Astrocyte (in vitro differentiated cells and primary cell): Measurements from ENCODE around the gene AOC3. TPM values are rescaled to one million over a fixed set of nuclear protein-coding genes. Genes with fewer than 3 reads are reported as not detected.

Experiments used
- DNase-seq: peaks from one replicate; pipeline ENCODE4 v3.0.0-alpha.2; 2010; ENCODE audit warnings: low read depth
- FAIRE-seq: peaks from 2 replicates; lab custom pipeline; 2011; peaks lifted over from hg19 to GRCh38; lab: Jason Lieb, UNC
- H2AFZ ChIP-seq: 2 replicates; pipeline ENCODE4 v1.6.0; 2012; ENCODE audit warnings: low read depth, low read length, inconsistent platforms
- H3K27ac ChIP-seq: 2 replicates; pipeline ENCODE4 v1.5.1; 2011; ENCODE audit warnings: low read depth, low read length, inconsistent platforms
- H3K27me3 ChIP-seq: 2 replicates; pipeline ENCODE4 v1.6.0; 2011; ENCODE audit warnings: low read length, inconsistent platforms; ENCODE audit not compliant: insufficient read depth
- H3K36me3 ChIP-seq: 2 replicates; pipeline ENCODE4 v1.5.1; 2011; ENCODE audit warnings: low read length, inconsistent platforms; ENCODE audit not compliant: insufficient read depth
- H3K4me1 ChIP-seq: 2 replicates; pipeline ENCODE4 v1.5.1; 2011; ENCODE audit warnings: low read length, inconsistent platforms; ENCODE audit not compliant: insufficient read depth
- H3K4me2 ChIP-seq: 2 replicates; pipeline ENCODE4 v1.6.0; 2012; ENCODE audit warnings: low read length, inconsistent platforms
- H3K4me3 ChIP-seq: 2 replicates; pipeline ENCODE4 v1.5.1; 2011; ENCODE audit warnings: low read depth, mild to moderate bottlenecking, low read length, inconsistent platforms; ENCODE audit not compliant: insufficient read depth
- H3K79me2 ChIP-seq: 2 replicates; pipeline ENCODE4 v1.6.0; 2012; ENCODE audit warnings: mild to moderate bottlenecking, low read length, inconsistent platforms; ENCODE audit not compliant: insufficient read depth
- H3K9ac ChIP-seq: 2 replicates; pipeline ENCODE4 v1.6.0; 2012; ENCODE audit warnings: mild to moderate bottlenecking, low read length, inconsistent platforms
- H3K9me3 ChIP-seq: 2 replicates; pipeline ENCODE4 v1.5.1; 2012; ENCODE audit warnings: low read depth, mild to moderate bottlenecking, low read length, inconsistent platforms; ENCODE audit not compliant: insufficient read depth
- H4K20me1 ChIP-seq: 2 replicates; pipeline ENCODE4 v1.6.0; 2012; ENCODE audit warnings: low read length, inconsistent platforms; ENCODE audit not compliant: insufficient read depth
- H3K27ac Mint-ChIP-seq: one replicate; pipeline ENCODE4 v1.8.0; 2021; ENCODE audit warnings: mild to moderate bottlenecking, mixed read lengths; ENCODE audit not compliant: unreplicated experiment
- H3K27me3 Mint-ChIP-seq: one replicate; pipeline ENCODE4 v1.8.0; 2021; ENCODE audit warnings: low read depth, mixed read lengths; ENCODE audit not compliant: unreplicated experiment
- H3K36me3 Mint-ChIP-seq: one replicate; pipeline ENCODE4 v1.8.0; 2021; ENCODE audit warnings: low read depth, mixed read lengths; ENCODE audit not compliant: unreplicated experiment
- H3K4me1 Mint-ChIP-seq: one replicate; pipeline ENCODE4 v1.8.0; 2021; ENCODE audit warnings: low read depth, mixed read lengths; ENCODE audit not compliant: unreplicated experiment
- H3K4me3 Mint-ChIP-seq: one replicate; pipeline ENCODE4 v1.8.0; 2021; ENCODE audit warnings: mild to moderate bottlenecking, moderate library complexity, mixed read lengths; ENCODE audit not compliant: unreplicated experiment
- H3K9me3 Mint-ChIP-seq: one replicate; pipeline ENCODE4 v1.8.0; 2021; ENCODE audit warnings: mild to moderate bottlenecking, mixed read lengths; ENCODE audit not compliant: unreplicated experiment
- CTCF ChIP-seq: IDR thresholded peaks from 2 replicates; pipeline ENCODE4 v1.5.1; 2011; ENCODE audit warnings: low read depth, mild to moderate bottlenecking, inconsistent platforms, low read length, moderate library complexity; ENCODE audit not compliant: insufficient read depth
- EZH2 ChIP-seq: IDR thresholded peaks from 2 replicates; pipeline ENCODE4 v1.6.1; 2012; ENCODE audit warnings: mild to moderate bottlenecking, low read length, inconsistent platforms; ENCODE audit not compliant: insufficient read depth
- total RNA-seq: library from RNA; stranded (reverse); gene quantifications from 2 replicates; pipeline ENCODE4 v1.2.1, GENCODE V29; 2021

Gene AOC3
- total RNA-seq, 1 donor from 2014 or later, result 1.1 TPM

GRCh38 chr17:42889809-42890208 lies 38.8 kb downstream of the AOC3 start:
- H3K27me3 ChIP-seq, result peaks cover 4% of the 10 kb centered on the region
- Mint-ChIP-seq H3K4me3 (no peak overlapping the region), H3K4me1 (peaks cover 20% of the 10 kb centered on the region), H3K9me3 (no peaks in the 10 kb centered on the region), H3K27me3 (peaks cover 8% of the 10 kb centered on the region), H3K27ac (no peak overlapping the region), H3K36me3 (no peaks in the 10 kb centered on the region)
- H3K4me1 ChIP-seq, result no peaks in the 10 kb centered on the region
- H3K36me3 ChIP-seq, result no peaks in the 10 kb centered on the region
- TF ChIP-seq EZH2, result no peak
- no peak for TF ChIP-seq CTCF
- H2AFZ ChIP-seq, result no peak overlapping the region
- FAIRE-seq (no peak), DNase-seq (no peak)
- no peak overlapping the region for H3K4me2 ChIP-seq
- no peak overlapping the region for H3K9ac ChIP-seq
- no peak overlapping the region for H3K4me3 ChIP-seq
- no peaks in the 10 kb centered on the region for H3K9me3 ChIP-seq
- H3K27ac ChIP-seq, result no peak overlapping the region
- H3K79me2 ChIP-seq, result no peaks in the 10 kb centered on the region
- H4K20me1 ChIP-seq, result no peaks in the 10 kb centered on the region

GRCh38 chr17:42891539-42892152 lies 40.6 kb downstream of the AOC3 start:
- no peaks in the 10 kb centered on the region for H3K4me1 ChIP-seq
- peaks cover 5% of the 10 kb centered on the region for H3K27me3 Mint-ChIP-seq
- FAIRE-seq (no peak), DNase-seq (no peak)
- H3K36me3 Mint-ChIP-seq, result no peaks in the 10 kb centered on the region
- peak overlapping the region; percentile 71 for H2AFZ ChIP-seq
- no peaks in the 10 kb centered on the region for H3K9me3 ChIP-seq
- H3K9me3 Mint-ChIP-seq, result no peaks in the 10 kb centered on the region
- H4K20me1 ChIP-seq, result no peaks in the 10 kb centered on the region
- no peaks in the 10 kb centered on the region for H3K36me3 ChIP-seq
- H3K79me2 ChIP-seq, result no peaks in the 10 kb centered on the region
- H3K4me3 Mint-ChIP-seq, result peak overlapping the region; percentile 61
- no peak overlapping the region for H3K27ac ChIP-seq
- peaks cover 21% of the 10 kb centered on the region for H3K4me1 Mint-ChIP-seq
- TF ChIP-seq CTCF, result no peak
- TF ChIP-seq EZH2, result no peak
- H3K27me3 ChIP-seq, result no peaks in the 10 kb centered on the region
- H3K9ac ChIP-seq, result no peak overlapping the region
- no peak overlapping the region for H3K4me3 ChIP-seq
- H3K27ac Mint-ChIP-seq, result peak overlapping the region; percentile 82
- H3K4me2 ChIP-seq, result peak overlapping the region; percentile 28

GRCh38 chr17:42893359-42893758 lies 42.4 kb downstream of the AOC3 start:
- Histone ChIP-seq H3K4me3 (no peak overlapping the region), H2AFZ (no peak overlapping the region), H3K9ac (no peak overlapping the region), H3K4me1 (no peaks in the 10 kb centered on the region), H3K79me2 (no peaks in the 10 kb centered on the region), H4K20me1 (no peaks in the 10 kb centered on the region), H3K4me2 (no peak overlapping the region), H3K27ac (no peak overlapping the region), H3K27me3 (no peaks in the 10 kb centered on the region), H3K9me3 (no peaks in the 10 kb centered on the region), H3K36me3 (no peaks in the 10 kb centered on the region)
- Mint-ChIP-seq H3K9me3 (no peaks in the 10 kb centered on the region), H3K27me3 (peaks cover 5% of the 10 kb centered on the region), H3K4me1 (peaks cover 21% of the 10 kb centered on the region), H3K27ac (peak overlapping the region; percentile 26), H3K36me3 (no peaks in the 10 kb centered on the region), H3K4me3 (no peak overlapping the region)
- FAIRE-seq, result no peak
- TF ChIP-seq EZH2 (no peak), CTCF (no peak)
- no peak for DNase-seq
